HG03520 (cell line): ENCODE measurements around the gene SV2C.
"Not testable (repeated sequence)": the region's sequence is repeated elsewhere in the genome, so short reads cannot be mapped to it uniquely, and the experiment has no call there.

ENCODE experiments used
- ATAC-seq: cut with Tn5 transposase; IDR thresholded peaks from one replicate; pipeline ENCODE4 v1.9.1; 2021; ENCODE audit warnings: mild to moderate bottlenecking, moderate library complexity; ENCODE audit not compliant: unreplicated experiment

Gene SV2C, protein sequence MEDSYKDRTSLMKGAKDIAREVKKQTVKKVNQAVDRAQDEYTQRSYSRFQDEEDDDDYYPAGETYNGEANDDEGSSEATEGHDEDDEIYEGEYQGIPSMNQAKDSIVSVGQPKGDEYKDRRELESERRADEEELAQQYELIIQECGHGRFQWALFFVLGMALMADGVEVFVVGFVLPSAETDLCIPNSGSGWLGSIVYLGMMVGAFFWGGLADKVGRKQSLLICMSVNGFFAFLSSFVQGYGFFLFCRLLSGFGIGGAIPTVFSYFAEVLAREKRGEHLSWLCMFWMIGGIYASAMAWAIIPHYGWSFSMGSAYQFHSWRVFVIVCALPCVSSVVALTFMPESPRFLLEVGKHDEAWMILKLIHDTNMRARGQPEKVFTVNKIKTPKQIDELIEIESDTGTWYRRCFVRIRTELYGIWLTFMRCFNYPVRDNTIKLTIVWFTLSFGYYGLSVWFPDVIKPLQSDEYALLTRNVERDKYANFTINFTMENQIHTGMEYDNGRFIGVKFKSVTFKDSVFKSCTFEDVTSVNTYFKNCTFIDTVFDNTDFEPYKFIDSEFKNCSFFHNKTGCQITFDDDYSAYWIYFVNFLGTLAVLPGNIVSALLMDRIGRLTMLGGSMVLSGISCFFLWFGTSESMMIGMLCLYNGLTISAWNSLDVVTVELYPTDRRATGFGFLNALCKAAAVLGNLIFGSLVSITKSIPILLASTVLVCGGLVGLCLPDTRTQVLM

DNA sequence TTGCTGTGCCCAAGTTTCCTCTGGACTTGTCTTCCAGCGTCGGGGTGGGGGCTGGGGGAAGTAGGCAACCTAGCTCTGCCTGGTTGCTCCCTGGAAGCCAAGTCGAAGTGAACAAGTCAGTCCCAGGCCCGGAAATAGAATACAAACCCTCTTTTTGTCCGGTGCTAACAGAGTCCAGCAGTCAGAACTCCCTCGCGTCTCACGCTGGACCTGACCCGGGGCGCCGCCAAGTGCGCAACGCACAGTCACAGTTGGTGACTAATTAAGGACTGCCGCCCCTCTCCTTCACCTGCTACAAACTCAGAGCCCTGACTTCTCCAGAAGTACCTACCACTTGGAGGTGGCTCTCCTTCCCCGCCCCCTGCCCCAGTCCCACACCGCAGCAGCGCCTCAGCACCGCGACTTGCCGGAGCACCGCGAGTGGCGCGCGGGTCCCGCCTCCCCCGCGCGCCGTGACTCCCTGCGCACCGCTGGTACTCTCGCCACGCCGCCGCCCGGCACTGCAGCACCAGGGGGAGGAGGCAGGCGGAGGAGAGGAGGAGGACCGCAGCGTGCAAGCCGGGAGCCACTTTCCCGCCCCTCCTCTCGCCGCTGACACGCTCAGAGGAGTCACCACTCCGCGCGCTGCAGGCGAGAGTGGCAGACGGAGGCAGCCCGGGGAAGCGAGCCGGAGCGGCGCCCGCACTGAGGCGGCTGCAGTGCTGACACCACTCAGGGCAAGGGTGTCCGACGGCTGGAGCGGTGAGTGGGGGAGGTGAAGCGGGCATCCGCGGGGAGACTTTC lies at the start of gene SV2C:
Gene SV2C (plus strand): TSS at position 612 of the 783 bp plus-strand sequence. CDS start 48,368 bp downstream, outside the sequence.
- ATAC-seq: no peak

DNA sequence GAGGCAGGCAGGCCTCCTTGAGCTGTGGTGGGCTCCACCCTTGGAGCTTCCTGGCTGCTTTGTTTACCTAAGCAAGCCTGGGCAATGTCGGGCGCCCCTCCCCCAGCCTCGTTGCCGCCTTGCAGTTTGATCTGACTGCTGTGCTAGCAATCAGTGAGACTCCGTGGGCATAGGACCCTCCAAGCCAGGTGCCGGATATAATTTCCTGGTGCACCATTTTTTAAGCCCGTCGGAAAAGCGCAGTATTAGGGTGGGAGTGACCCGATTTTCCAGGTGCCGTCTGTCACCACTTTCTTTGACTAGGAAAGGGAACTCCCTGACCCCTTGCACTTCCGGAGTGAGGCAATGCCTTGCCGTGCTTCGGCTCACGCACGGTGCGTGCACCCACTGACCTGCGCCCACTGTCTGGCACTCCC lies 45.4 kb upstream of the SV2C start:
- ATAC-seq: not testable (repeated sequence)

DNA sequence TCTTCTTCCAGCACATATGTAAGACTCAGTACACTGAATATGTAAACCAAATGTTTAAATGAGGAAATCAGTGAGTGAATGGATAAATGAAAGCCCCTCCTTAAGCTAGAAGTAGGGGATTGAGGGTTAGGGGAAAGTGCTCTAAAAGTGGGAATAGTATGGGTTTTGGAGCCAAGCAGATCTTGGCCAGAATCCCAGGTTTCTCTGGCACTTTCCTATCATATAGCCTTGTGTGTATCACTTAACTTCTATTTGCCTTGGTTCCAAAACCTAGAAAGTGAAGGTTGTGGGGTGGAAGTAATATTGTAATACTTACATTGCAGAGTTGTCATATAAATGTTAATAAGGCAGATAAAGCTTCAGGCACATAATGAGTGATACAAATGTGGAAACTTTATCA lies 45.0 kb upstream of the SV2C start:
- no peak for ATAC-seq

DNA sequence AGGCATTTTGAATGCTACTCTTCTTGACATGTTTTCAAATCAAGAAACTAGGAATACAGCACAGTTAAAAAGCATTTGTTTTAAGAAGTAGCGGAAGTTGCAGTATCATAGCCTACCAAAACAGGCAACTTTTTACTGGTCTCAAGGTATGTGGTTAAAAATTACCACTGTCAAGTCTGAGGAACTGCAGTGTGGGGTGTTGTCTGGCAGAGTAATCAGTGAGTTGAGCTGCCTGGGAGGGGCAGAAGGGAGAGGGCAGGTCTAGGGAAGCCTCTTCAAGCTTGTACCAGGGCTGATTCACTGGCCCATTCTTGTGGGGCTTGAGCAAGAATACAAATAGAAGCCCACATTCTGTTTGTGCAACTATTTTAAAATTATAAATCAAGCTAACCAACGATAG lies 42.4 kb upstream of the SV2C start:
- ATAC-seq: no peak

DNA sequence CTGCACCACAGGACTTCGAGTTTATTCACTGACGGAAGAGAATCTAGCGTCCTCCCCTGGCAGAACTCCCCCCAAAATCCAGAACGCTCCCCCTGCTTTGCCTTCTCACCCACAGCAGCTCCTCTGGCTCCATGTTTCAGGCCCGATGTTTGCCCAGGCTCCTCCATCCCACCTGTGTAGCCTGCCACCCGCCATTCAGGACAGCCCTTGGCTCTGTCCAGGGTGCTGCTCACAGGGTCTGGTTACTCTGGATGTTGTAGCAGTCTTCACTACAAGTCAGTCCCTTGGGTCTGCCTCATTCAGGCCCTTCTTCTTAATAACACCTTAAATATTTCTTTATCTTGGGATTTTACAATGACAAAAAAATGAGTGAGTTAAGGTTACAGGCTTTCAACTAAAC lies 41.3 kb upstream of the SV2C start:
- ATAC-seq: no peak

DNA sequence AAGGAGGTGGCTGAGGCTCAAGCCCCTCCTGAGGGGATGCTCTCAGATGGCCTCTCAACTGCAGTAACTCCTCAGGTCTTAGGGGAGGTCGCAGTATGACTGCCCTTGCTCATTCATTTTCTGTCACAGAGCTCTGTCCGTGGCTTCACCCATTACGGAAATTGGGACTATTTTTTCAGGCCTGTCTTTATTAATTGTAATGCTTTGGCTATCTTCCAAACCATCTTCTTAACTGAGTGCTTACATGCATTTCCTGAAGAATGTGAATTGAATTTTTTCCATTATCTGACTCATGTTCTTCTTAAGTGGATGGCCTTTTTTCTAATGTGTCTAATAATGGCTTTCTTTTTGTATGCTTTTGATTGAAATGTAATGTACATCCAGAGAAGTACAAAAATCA lies 36.4 kb upstream of the SV2C start:
- ATAC-seq: no peak

DNA sequence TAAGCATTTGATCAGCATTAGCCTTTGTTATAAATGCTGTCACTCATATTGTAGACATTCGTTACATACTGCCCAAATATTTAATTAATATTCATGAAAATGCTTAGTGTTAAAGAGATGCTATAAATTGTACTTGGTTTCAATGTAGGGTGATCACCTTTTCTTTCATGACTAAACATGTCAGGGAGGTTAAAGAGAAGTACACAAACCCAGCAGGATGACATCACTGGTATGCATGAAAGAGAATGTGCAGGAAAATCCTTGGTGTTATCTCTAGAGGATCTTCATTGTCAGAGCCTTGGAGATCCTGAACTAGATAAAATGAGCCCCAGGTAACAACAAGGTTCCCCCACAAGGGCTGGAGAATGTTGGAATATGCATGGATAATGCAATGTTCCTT lies 33.0 kb upstream of the SV2C start:
- ATAC-seq: no peak

DNA sequence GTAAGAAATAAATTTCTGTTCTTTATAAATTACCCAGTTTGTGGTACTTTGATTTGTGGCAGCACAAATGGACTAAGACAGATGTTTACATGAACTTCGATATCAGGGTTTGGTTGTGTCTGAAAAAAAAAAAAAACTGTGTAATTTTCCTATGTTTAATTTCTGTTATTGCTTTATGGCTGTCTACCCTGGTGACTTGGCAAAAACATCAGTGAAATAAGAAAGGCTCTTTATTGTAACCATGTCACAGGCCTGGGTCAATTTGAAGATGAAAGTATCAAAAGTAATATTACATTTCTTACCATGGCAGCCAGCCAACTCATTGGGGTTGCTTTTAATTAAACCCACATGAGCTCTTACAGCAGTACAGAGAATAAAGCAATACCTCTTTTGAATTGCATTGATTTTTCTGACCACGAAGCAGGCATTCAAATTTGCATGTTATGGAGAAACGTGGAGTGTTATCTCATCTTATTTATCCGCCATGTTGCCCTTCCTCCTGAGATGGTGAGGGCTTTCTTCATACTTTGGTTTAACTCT lies 20.6 kb upstream of the SV2C start:
- ATAC-seq: no peak

DNA sequence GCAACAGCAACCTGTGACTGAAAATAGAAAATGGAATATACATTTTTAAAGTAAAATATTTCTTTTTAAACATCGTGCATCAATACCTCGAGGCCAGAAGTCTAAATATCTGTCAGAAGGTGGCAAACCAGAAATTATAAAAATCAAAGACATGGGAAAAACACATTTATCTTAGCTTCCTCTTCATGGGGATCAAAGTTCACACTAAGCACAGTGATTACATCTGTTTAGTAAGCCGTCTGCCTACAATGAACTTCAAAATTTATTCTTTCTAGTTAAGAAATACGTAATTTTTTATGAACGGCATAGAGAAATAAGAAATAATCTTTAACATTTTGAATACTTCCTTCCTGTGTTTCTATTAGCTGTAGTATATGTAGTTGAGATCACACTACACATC lies 17.9 kb upstream of the SV2C start:
- no peak for ATAC-seq

DNA sequence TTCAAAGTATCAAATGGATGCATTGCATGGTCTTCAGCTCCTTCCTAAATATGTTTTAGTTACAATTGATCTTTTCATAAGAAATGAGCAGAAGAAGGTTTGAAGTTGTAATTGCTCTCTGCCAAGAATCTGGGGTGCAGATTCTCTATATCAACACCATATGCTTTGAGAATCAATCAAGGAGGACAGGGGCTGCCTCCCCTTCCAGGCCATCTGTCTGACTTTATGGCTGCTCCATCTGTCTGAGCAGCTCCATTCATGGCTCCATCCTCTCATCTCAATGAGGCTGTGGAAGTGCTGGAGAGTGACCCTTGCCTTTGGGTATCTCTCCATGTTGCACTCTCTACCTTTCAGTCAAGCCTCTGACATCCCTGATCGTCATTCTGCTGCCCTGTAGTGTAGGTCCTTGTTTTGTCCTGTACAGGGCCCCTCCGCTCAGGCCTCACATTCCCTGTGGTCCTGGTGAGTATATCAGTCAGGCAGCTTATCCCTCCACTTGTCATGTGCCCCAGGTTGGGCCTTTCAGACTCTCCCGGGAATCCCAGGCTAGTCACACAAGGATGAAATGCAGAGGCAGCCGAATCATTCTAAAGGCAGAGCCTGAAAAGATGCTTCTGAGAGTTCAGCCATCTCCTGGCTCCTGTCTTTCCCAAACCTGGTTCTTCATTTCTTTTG lies 14.0 kb upstream of the SV2C start:
- no peak for ATAC-seq

DNA sequence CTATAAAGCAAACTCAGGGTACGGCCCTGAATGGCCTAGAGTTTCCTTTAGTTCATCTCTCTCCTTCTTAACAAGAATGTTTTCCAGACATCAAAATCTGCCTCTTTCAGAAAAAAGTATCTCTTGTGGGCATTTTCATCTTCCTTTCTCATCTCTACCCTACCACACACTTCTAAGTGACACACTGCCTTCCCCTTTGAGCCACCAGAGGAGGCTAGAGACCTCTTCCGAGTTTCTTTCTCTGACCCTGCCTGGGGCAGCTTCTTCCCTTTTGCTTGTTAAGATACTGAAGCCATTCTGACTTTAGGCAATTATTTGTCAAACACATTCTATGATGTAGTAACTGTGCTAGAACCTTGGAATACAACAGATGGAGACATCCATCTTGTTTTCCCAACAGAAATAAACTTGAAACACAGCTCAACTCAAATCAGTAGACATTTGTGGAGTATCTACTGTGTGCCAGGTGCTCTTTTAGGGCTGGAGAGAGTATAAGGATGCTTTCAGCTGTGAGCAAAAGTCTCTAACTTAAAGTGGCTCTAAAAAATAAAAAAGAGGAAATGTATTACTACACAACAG lies 8.6 kb upstream of the SV2C start:
- ATAC-seq: no peak

DNA sequence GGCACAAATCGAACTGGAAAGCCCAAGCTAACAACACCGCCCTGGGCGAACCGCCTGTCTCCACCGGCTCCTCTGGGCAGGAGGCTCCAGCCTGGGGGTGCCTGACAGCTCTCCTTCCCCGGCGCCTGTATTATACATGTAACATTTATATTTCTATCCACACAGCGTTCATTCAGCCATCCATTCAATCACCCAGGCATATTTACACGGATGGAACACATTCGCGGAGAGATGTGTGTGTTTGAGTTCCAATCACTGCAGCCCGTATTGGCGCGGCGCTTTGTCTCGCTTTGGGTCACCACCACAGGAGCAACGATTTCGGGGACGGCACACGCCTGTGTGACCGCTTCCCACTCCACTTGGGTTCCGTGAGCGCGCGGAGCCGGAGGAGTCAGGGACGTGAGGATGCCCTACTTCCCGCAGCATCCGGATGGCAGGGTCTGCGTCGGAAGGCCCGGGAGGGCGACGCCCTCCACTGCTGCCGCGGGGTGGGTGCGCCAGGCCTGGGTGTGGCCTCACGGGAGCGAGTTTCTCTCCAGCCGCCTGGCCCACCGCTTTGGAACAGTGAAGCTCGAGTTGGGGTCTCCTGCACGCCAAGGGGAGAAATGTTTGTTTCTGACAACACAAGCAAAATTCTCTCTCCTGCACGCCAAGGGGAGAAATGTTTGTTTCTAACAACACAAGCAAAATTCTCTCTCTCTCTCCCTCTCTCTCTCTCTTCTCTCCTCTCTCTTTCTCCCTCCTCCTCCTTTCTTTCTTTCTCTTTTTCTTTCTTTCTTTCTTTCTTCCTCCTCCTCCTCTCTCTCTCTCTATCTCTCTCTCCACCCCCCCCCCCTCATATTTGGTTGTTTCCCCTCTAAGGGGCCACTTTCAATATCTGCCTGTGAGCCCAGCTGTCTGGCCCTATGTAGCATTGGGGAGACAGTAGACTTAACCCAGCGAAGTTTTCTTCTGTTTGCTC lies 1.1 kb upstream of the SV2C start:
- ATAC-seq: no peak

DNA sequence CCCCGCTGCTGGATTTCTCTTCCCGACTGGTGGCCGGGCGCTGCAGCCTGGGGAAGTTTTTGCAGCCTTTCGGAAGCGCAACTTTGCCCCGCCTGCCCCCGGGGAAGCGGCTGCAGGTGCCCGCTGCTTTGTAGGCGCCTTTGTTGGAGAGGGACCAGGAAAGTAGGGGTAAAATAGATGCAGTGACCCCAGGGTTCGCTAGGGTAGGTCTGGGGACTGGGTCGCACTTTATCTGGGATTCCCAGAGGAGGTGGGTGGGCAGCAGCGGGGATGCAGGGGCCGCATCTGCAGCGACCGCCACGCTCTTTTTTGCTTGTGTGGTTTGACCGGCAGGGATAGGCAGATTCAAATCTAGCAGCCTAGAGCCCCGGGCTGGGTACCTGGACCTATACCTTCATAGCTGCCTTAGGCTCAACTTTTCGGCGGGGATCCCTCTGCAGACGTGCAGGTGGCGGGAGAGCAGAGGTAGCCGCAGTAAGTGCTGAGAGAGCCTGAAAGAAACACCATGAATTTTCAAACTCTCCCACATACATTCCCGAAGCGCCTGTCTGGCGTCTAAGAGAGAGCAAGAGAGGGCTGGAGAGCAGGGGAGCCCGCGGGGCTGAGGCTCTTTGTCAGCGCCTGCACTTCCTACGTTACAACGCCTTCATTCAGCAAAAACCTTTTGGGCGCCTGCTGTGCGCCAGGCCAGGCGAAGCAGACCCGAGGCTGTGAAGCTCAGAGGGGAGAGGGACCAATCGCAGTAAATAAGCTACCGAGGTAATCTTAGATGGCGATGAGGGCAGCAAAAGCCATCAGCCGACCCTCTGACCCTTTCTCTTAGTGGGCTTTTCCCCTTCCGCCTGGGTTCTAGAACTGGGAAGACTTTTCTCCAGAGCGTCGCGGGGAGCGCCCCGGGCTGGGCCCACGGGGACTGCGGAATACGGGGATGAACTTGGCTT lies 642 bp downstream of the SV2C start:
- ATAC-seq: no peak

DNA sequence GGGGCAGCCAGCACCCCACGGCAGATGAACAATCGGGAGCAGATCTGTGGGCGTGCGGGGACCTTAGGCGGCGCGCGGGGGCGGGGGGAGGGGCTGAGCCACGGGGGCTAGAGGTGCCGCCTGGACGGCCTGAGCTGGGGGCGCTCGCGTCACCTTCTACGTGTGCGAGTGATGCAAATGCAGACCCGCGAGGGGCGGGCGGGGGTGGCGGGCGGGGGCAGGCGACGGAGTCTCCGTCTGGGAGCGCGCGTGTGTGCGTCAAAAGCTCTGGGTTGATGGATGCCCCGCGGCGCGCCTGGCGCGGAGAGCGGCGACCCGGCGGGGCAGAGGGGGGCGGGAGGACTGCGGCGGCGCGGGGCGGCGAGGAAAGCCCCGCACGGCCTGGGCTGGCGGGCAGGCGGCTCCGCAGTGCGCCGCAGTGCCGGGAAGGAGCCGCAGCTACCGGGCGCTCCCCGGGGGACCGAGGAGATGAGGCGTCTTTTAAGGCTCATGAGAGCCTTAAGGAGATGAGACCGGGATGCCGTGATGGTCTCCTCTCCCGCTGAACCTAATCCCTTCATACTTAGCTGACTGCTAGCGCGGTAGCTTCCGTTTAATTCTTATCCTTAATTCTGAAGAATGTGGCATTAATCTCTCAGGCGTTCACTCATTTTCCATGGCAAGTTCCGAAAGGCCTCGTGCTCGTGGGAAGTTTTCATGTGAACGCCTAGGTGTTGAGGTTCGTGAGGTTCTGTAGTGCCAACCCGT lies 1.5 kb downstream of the SV2C start:
- no peak for ATAC-seq

DNA sequence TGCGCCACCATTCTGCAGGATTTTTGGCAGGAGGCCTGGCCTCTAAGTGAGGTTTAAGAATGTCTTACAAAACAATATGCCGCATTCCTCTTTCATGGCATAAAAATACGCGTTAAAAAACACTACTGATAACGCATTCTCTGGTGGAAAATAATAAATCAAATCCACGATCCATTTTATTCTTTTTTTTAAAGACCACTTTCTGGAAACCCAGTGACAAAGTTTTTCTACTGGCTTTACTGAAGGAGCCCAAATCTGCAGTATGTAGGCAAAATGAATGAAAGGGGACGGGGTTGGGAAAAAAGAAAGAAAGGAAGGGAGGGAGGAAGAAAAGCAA lies 2.0 kb downstream of the SV2C start:
- ATAC-seq: no peak

DNA sequence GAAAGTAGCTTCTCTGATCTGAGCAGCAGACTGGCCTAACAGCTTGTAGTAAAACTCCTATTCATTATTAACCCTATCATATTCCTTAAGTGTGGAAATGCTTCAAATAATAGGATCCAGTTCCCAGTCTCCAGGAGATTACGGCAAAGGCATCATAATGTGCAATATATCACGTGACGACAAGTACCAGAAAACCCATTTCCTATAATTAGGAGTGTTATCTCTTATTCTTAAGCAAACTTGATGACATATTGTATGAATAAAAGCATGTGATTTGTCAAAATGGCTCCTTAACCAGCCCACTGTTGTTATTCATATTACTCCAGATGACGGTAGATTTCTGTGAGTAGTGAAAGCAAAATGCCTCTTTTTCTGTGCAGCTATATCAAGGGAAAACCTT lies 2.9 kb downstream of the SV2C start:
- no peak for ATAC-seq

DNA sequence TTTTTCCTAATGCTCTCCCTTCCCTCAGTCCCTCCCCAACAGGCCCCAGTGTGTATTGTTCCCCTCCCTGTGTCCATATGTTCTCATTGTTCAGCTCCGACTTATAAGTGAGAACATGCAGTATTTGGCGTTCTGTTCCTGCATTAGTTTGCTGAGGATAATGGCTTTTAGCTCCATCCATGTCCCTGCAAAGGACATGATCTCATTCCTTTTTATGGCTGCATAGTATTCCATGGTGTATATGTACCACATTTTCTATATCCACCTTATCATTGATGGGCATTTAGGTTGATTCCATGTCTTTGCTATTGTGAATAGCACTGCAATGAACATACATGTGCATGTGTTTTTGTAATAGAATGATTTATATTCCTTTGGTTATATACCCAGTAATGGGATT lies 6.0 kb downstream of the SV2C start:
- not testable (repeated sequence) for ATAC-seq

DNA sequence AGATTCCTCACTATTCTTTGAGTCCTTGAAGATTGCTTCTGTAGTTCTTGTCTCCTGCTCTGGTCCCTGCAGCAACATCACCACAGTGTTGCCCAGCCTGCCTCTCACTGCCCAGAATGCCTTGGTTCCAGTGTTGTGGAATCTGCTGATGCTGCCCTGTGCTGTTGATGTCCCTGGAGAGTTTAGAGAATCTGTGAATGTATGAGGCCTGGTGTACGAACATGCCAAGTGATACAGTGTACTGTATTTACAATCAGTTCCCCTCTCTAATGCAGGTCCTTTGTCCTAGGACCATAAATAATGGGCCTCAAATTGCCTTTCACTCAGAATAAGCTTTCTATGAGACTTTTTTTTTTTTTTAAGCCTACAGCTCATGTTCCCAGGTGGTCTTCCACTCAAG lies 8.2 kb downstream of the SV2C start:
- no peak for ATAC-seq
